SK-N-DZ (cell line): ENCODE results near the gene IL1R2.
A peak's percentile ranks its signal among the peaks of the same experiment; 100 is the strongest.

Experiments
- DNase-seq: peaks from one replicate; pipeline ENCODE4 v3.0.0-alpha.2; 2015; ENCODE audit warnings: low spot score

IL1R2 gene

GRCh38 chr2:102018823-102019445, 27.2 kb downstream of the IL1R2 start:
- no peak for DNase-seq

- peak; percentile 70 for DNase-seq
These were observed 28.9 kb downstream of the IL1R2 start for GRCh38 chr2:102020596-102021170.

- no peak for DNase-seq
These were observed 30.0 kb downstream of the IL1R2 start for GRCh38 chr2:102021779-102022178.

DNA sequence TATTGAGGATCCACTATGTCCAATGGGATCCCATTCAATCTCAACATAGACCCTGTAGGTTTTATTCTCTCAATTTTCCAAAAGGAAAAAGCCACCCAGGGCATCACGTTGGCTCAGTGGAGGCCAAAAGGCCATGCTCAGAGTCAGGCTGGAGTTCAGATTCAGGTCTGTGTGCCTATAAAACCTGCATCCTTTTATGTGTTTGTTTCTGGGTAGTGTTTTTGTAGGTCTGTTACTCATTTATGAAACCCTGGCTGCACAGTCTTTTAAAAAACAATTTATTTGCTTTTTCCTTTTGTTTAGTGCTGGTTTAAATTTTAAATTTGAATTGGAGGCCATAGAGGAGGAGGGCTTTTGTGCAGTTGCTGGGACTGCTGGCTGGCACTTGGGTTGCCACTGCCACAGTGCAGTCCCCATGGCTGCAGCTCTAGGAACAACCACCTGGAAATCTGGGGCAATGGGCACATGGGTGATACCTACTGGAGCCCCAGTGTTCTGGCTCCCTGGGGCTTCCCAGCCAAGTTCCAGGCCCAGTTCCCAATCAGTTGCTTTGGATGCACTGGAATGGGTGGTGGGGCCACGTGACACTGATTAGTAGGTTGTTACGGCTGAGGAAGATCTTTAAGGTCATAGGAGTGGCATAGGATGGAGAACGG, 31.3 kb downstream of the IL1R2 start:
- no peak for DNase-seq

DNA sequence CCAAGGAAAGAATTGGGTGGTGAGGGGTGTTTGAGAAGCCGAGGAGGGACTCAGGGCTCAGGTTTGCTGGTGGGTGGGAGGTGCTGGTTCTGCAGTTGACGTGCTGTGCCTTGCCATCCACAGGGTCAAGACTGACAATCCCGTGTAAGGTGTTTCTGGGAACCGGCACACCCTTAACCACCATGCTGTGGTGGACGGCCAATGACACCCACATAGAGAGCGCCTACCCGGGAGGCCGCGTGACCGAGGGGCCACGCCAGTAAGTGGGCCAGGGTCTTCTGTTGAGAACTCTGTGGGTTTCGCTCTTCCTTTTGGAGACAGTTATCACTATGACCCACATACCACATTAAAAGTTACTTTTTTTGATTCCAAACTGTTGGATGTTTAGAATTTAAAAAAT, 32.6 kb downstream of the IL1R2 start:
- no peak for DNase-seq

- DNase-seq: no peak
These were observed 33.3 kb downstream of the IL1R2 start for GRCh38 chr2:102025016-102025501.

DNA sequence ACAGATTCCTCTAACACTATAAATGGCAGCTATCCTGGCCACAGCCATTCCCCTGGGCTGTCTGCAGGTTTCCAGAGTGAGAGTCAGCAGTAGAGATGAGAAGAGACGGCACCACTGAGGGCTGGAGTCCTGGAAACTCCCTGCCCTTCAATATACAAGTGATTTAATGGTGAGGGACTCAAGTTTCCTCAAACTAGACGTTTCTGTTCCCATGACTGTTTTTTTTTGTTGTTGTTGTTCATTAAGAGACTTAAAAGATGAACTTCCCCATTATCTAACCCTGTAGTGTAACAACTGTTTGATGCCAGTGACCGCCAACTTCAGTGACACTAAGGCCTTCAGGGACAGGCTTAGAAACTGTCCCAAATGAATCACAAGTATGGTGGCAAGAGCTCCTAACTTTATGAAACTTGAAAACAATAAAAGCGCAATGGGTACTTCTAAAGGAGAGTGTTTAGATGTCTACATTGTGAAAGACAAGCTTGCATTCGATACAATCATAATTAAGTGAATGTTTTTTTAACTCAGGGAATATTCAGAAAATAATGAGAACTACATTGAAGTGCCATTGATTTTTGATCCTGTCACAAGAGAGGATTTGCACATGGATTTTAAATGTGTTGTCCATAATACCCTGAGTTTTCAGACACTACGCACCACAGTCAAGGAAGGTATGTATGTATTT, 34.0 kb downstream of the IL1R2 start:
- no peak for DNase-seq

DNA sequence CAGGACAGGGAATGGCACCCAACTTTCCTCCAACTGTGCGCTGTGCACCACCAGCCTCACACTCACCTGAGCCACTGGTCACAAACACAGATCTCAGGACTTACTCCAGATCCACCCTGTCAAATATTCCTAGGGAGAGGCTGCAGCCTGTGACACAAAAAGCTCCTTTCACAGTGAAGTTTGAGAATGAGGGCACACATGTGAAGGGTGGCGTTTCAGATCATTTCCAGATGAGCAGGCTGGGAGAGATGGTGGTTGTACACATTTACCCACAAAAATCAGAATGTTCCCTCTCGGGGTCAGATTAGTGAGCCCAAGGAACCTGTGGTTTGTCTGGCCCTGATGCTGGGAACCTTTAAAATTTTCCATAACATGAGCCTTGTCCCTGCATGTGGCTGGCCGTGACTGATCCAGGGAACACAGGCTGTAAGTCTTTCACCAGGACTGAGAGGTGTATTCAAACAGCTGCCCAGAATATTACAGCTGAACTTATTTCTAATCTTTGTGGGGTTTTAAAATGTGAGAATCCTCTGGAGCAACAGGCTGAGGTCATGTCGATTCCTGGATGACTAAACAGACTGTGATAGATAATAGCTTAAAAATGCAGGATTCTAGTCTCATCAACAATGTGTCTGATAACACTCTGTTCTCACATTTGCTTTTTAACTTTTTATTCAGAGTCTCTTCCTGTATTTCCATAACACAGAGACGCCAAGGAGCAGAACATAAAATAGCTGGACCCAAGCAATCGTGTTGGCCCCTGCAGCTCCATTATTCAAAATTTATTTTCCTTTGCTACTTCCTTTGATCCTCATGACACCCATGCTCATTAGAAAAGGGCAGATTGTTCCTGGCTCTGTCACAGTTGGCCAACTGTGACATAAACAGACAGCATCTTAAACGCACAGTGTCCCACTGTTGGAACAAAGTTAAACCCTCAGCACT, 35.5 kb downstream of the IL1R2 start:
- no peak for DNase-seq

- DNase-seq: no peak
These were observed 36.7 kb downstream of the IL1R2 start for GRCh38 chr2:102028470-102028869.

DNA sequence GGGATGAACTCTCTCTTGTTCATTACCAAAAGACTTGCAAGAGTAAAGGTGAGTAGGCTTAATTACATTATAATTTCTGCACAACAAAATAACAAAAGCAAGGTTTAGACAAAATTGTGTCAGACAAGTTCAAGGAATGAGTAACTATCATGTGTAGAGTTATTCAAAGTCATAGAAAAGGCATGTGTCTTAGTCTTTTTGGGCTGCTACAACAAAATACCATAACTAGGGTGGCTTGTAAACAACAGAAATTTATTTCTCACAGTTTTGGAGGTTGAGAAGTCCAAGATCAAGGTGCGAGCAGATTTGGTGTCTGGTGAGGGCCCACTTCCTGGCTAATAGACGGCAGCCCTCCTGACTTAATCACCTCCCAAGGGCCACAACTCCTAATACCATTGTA, 37.6 kb downstream of the IL1R2 start:
- no peak for DNase-seq

DNA sequence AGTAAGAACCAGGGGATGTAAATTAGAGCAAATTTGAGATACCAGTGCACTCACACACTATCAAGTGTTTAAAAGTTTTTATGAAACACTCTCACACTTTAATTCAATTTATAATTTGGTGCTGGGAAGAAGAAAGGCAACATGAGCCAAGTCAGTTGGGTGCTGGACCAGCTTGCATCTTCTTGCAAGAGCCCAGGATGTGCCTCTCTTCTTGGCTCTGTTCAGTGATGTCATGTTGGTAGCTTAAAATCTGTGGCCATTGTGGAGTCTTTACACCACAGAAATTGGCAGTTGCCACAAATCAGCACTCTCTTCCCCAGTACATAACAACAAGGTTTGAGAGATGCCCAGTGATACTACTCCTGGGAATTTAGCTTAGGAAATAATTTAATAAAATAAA, 38.2 kb downstream of the IL1R2 start:
- DNase-seq: no peak

DNA sequence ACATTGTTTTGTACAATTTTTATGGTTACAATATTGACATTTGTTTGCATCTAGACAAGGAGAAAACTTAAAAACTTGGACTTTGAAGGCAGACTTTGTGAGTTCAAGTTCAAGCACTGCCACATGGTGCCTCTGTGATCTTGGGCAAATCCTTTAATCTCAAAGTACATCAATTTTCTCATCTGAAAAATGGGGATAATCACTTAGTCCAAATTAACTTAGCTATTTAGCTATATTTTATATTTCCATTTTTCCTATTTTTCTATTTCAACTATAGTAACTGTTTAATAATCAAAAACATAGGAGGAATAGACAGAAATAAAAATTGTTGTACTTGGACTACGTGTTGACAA, 38.7 kb downstream of the IL1R2 start:
- DNase-seq: no peak

GRCh38 chr2:102030855-102031527, 39.2 kb downstream of the IL1R2 start:
- DNase-seq: no peak

DNA sequence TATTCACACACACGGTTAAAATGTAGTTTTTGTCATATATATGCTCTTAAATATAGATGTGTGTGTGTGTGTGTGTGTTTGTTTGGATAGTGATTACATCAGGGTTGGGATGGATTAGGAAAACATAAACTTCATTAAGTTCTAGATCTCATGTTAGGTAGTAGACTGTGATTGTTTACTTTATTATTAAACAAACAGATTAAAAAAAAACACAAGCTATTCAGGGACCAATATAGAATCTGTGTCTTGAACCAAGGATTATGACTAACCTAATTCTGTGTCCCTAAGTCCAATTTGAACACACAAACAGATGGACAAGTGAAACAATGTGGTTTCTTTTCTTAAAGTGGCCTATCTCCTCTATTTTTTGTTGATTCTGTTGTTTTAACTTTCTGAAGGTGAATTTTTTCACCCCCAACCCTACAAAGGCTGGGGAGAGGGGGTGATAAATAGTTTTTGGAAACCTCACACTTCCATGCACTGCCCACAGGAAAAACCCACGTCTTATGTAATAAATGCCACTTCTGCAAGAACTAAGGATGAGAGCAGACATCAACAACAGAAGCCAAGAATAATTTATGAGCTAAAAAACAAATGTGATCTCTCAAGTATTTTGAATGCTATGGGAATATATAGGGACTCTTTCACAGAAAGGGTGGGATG, 40.7 kb downstream of the IL1R2 start:
- no peak for DNase-seq

DNA sequence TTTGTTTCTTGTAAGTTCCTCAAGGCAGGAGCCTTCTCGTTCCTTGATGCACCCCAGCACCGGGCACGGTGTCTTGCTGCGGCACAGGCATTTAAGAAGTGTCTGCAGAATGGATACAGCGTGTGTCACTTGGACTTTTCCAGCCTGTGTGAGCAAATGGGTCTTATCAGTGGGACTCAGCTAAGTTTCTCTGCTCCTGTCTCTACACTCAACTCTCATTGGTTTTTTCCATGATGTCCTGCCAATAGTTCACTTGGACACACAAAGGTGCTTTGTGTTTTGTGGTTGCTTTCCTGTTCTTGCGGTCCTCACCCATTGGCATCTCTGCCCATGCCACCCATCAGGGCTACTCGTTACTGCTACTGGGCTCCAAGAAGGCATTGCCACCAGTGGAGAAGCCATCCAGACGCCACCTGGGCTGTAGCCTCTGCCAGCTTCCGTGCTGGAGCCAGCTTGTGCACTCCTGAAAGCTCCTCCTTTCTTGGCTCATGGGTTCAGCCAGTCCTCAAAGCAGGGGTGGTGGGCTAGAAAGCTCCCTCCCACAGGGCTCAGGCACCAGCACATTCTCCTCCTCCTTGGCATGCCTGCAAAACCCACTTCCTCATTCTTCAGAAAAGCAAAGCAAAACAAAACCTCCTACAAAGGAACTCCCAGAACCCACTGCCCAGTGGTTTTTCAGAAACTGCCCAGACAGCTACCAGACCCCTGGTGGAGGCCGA, 41.4 kb downstream of the IL1R2 start:
- no peak for DNase-seq

GRCh38 chr2:102033750-102034682, 42.3 kb downstream of the IL1R2 start:
- DNase-seq: no peak

- no peak for DNase-seq
These were observed 43.2 kb downstream of the IL1R2 start for GRCh38 chr2:102034683-102035548.

DNA sequence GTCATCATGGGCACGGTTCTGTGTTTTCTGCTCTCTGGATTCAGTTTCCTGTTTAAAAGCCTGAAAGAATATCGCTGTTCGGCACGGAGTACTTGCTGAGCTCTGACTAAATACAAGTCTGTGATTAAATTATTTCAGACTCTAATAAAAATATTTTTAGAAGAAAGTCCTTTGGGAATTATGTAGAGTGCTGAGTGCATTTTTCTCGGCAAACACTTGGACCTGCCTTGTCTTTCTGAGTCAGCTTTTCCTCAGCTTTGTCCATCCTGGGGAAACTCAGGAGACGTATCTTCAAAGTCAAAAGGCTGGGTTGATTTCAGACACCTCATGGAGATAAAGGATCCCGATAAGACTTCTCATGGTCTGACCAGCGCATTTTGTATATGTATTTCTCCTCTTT, 45.9 kb downstream of the IL1R2 start:
- DNase-seq: no peak
